ENCODE results near the gene FGB. TPM values are rescaled to one million over a fixed set of nuclear protein-coding genes. Genes with fewer than 3 reads are reported as not detected.
"Not testable (repeated sequence)": the region's sequence is repeated elsewhere in the genome, so short reads cannot be mapped to it uniquely, and the experiment has no call there.

Gene FGB
- total RNA-seq, 4 donors from 2014 or later: not detected

- DNase-seq (ENCODE audit: extremely low spot score): no peak
- 88% methylated on average over 3 of the region's 3 CpGs for WGBS
- TF ChIP-seq EP300 (IDR thresholded peaks at IDR 0.05) (no peak), POLR2A (IDR thresholded peaks at IDR 0.05; ENCODE audit: low read depth) (no peak)
These were observed 29.1 kb downstream of the FGB start for GRCh38 chr4:154591890-154592289.

GRCh38 chr4:154593868-154594267 lies 31.1 kb downstream of the FGB start:
- 30% methylated on average over 2 of the region's 2 CpGs for WGBS
- no peak for DNase-seq (ENCODE audit: extremely low spot score)
- H3K9me3 ChIP-seq: no peaks in the 10 kb centered on the region
- intact Hi-C loops (cut with DNase I): no loop called here
- TF ChIP-seq CTCF (IDR thresholded peaks at IDR 0.05) (no peak), POLR2AphosphoS5 (IDR thresholded peaks at IDR 0.05) (no peak), POLR2A (IDR thresholded peaks at IDR 0.05; ENCODE audit: low read depth) (no peak), EP300 (IDR thresholded peaks at IDR 0.05) (no peak)
- no peak overlapping the region for H3K27ac ChIP-seq (replicated peaks in 1 of 4)
- no peaks in the 10 kb centered on the region for H3K4me1 ChIP-seq
- H3K4me3 ChIP-seq: no peak overlapping the region
- H3K27me3 ChIP-seq: peaks cover 0 to 6% (median 0%) of the 10 kb centered on the region in 4 donors
- H3K36me3 ChIP-seq: no peaks in the 10 kb centered on the region

More at GRCh38 chr4:154591890-154592289, 29.1 kb downstream of the FGB start:
- H3K27me3 ChIP-seq: peaks cover 0 to 6% (median 0%) of the 10 kb centered on the region in 4 donors
- intact Hi-C loops (cut with DNase I): no loop called here
- H3K4me1 ChIP-seq: no peaks in the 10 kb centered on the region
- no peak overlapping the region for H3K27ac ChIP-seq (replicated peaks in 1 of 4)
- H3K9me3 ChIP-seq: no peaks in the 10 kb centered on the region
- no peaks in the 10 kb centered on the region for H3K36me3 ChIP-seq
- H3K4me3 ChIP-seq: no peak overlapping the region

- WGBS: 90% methylated on average over 3 of the region's 3 CpGs
- DNase-seq (ENCODE audit: extremely low spot score); H3K27ac ChIP-seq (replicated peaks in 1 of 4); H3K9me3 ChIP-seq; H3K4me3 ChIP-seq; H3K4me1 ChIP-seq; intact Hi-C loops (cut with DNase I); H3K27me3 ChIP-seq; H3K36me3 ChIP-seq: not testable (repeated sequence)
These were observed 31.5 kb downstream of the FGB start for GRCh38 chr4:154594343-154594742.

GRCh38 chr4:154595807-154596206 lies 33.0 kb downstream of the FGB start:
- TF ChIP-seq POLR2A (IDR thresholded peaks at IDR 0.05; ENCODE audit: low read depth): no peak
- TF ChIP-seq EP300 (IDR thresholded peaks at IDR 0.05): no peak
- no peak for TF ChIP-seq CTCF (IDR thresholded peaks at IDR 0.05)
- no peak for TF ChIP-seq POLR2AphosphoS5 (IDR thresholded peaks at IDR 0.05)
- no peak overlapping the region for H3K27ac ChIP-seq (replicated peaks in 1 of 4)
- H3K36me3 ChIP-seq: no peaks in the 10 kb centered on the region
- H3K4me3 ChIP-seq: no peak overlapping the region
- no peak for DNase-seq (ENCODE audit: extremely low spot score)
- H3K9me3 ChIP-seq: no peaks in the 10 kb centered on the region
- H3K4me1 ChIP-seq: no peaks in the 10 kb centered on the region
- peaks cover 0 to 2% (median 0%) of the 10 kb centered on the region in 4 donors for H3K27me3 ChIP-seq
- intact Hi-C loops (cut with DNase I): no loop called here

GRCh38 chr4:154597281-154597680 lies 34.5 kb downstream of the FGB start:
- H3K9me3 ChIP-seq; H3K27ac ChIP-seq (replicated peaks in 1 of 4); H3K36me3 ChIP-seq; intact Hi-C loops (cut with DNase I); H3K27me3 ChIP-seq; H3K4me3 ChIP-seq; H3K4me1 ChIP-seq; DNase-seq (ENCODE audit: extremely low spot score): not testable (repeated sequence)
- WGBS: 81% methylated on average over 11 of the region's 11 CpGs

- intact Hi-C loops (cut with DNase I): no loop called here
- no peaks in the 10 kb centered on the region for H3K4me1 ChIP-seq
- H3K9me3 ChIP-seq: no peaks in the 10 kb centered on the region
- no peak overlapping the region for H3K27ac ChIP-seq (replicated peaks in 1 of 4)
- H3K4me3 ChIP-seq: no peak overlapping the region
- TF ChIP-seq CTCF (IDR thresholded peaks at IDR 0.05) (no peak), POLR2AphosphoS5 (IDR thresholded peaks at IDR 0.05) (no peak), EP300 (IDR thresholded peaks at IDR 0.05) (no peak), POLR2A (IDR thresholded peaks at IDR 0.05; ENCODE audit: low read depth) (no peak)
- no peaks in the 10 kb centered on the region for H3K36me3 ChIP-seq
- WGBS: 78% methylated on average over 7 of the region's 7 CpGs
- DNase-seq (ENCODE audit: extremely low spot score): no peak
- no peaks in the 10 kb centered on the region for H3K27me3 ChIP-seq
These were observed 35.3 kb downstream of the FGB start for GRCh38 chr4:154597798-154598774.

Measured in esophagus muscularis mucosa (tissue), 4 donors.